ENCODE results near the gene CHMP6.
A peak's percentile ranks its signal among the peaks of the same experiment; 100 is the strongest.

The CHMP6 gene

GRCh38 chr17:81046132-81046769 is 54.6 kb downstream of the CHMP6 start:
- no peak for DNase-seq

GRCh38 chr17:81046770-81047359 is 55.2 kb downstream of the CHMP6 start:
- no peak for DNase-seq

GRCh38 chr17:81048827-81049371 is 57.3 kb downstream of the CHMP6 start:
- DNase-seq = no peak

GRCh38 chr17:81049372-81049911 is 57.8 kb downstream of the CHMP6 start:
- DNase-seq = peak; percentile 24

Measured in hematopoietic multipotent progenitor cell treated with erythropoietin and hydrocortisone succinate and interleukin-3 and kit ligand, for 6 days (in vitro differentiated cells).